Activated T-helper 1 cell treated with Interleukin-2 at 50 U/mL for 16 hours (primary cell): Measurements from ENCODE around the gene P2RY4.
A peak's percentile ranks its signal among the peaks of the same experiment; 100 is the strongest.
"Not testable (repeated sequence)": the region's sequence is repeated elsewhere in the genome, so short reads cannot be mapped to it uniquely, and the experiment has no call there.

Experiments used
- DNase-seq: peaks from one replicate; pipeline ENCODE4 v3.0.0-alpha.2; 2020; ENCODE audit warnings: low read depth

Gene P2RY4

DNA sequence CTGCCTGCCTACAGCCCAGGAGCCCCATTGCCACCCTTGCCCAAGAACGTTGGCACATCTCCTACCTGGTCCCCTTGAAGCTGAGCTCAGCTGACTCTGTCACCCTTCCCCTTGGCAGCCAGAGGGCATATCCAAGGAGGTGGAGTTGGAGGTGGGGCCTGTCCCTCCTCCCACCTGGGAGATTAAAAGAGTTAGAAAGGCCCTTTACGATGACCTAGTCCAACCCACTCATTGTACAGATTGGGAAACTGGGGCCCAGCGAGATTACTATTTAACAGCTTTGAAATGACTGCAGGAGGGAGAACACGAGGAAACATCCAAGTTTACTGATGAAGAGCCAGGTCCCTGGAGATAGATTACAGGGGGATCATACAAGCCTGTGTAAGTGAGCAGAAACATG is at the start of gene P2RY4:
Gene P2RY4 (minus strand): TSS at position 101 of the 400 bp plus-strand sequence. CDS start 580 bp downstream, outside the sequence.
- DNase-seq, result no peak

- no peak for DNase-seq
Observed at GRCh38 chrX:70301716-70302115, 41.7 kb upstream of the P2RY4 start.

- DNase-seq, result no peak
Observed at GRCh38 chrX:70293621-70294020, 33.6 kb upstream of the P2RY4 start.

- no peak for DNase-seq
Observed at GRCh38 chrX:70292788-70293187, 32.8 kb upstream of the P2RY4 start.

DNA sequence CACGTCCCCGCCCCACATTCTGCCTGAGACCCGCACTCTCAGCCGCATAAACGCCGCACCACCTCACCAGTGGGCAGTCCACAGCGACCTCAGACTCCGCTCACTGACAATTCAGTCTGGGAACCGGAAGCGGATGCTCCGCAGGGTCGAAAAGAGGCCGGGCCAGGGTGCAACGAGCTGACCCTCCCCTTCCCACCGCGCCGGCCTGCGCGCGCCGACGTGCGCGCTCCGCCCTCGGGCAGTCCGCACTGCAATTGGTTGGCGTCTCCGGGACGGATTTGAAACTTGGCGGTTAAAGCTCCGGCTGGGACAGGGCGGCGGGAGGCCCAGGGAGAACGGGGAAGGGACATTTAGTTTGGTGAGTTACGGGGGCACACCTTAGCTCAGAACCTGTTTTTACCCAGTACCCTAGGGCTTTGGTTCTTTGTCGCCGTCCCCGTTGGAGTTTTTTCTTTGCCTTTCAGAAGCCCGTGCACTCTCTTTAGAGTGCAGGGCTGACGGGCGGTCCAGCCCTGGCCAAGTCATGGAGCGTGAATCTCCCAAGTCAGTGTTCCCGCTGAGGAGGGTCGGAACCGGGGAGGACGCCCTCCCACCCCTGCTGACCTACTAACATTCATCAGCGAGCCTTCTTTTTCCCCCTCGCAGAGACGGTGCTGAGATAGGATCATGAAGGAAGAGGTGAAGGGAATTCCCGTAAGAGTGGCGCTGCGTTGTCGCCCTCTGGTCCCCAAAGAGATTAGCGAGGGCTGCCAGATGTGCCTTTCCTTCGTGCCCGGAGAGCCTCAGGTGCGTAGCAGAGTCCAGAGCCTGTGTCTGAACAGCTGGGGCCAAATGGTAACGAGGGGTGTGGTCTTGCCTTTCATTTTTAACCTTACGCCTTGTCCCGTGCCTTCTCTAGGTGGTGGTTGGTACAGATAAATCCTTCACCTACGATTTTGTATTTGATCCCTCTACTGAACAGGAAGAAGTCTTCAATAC is 30.1 kb upstream of the P2RY4 start, which contains the start of the genes KIF4A and PDZD11:
Gene KIF4A (plus strand): TSS at position 312 of the 978 bp plus-strand sequence. CDS start 355 bp downstream, at position 667.
Gene PDZD11 (minus strand): TSS at position 135 of the 978 bp plus-strand sequence. CDS start 586 bp downstream, outside the sequence.
- peak; percentile 68 for DNase-seq

DNA sequence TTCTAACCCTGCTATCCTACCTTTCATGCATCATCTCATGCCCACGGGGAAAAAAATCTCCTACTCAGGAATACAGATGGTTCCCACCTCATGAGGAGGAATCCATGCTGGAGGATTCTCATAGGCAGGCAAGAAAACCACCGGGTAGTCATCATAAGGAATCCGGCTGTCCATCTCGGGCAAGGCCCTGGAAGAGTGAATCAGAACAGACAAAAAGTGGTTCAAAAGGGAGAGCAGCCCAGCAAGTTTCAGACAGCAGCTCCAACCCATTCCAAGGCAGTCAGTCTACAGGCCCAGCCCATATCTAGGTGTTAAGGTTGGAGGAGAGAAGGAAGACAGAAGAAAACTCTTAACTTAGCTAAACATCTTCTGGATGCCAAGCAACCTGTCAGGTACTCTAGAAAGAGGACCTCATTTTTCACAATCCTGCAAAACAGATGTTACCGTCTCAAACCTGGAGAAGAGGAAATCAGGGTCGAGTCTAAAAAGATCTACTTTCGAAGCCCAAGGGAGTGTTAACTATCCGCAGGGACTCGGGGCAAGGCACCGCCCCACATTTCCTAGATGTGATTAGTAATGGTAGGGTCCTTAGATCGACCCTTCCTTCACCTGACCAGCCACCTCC is 29.3 kb upstream of the P2RY4 start:
- no peak for DNase-seq

GRCh38 chrX:70281951-70282350 is 21.9 kb upstream of the P2RY4 start, which contains the start of gene RAB41:
RAB41 (plus strand) TSS chrX:70282172; CDS start chrX:70282218, 46 bp downstream.
- no peak for DNase-seq

GRCh38 chrX:70280573-70280972 is 20.6 kb upstream of the P2RY4 start:
- DNase-seq, result no peak

DNA sequence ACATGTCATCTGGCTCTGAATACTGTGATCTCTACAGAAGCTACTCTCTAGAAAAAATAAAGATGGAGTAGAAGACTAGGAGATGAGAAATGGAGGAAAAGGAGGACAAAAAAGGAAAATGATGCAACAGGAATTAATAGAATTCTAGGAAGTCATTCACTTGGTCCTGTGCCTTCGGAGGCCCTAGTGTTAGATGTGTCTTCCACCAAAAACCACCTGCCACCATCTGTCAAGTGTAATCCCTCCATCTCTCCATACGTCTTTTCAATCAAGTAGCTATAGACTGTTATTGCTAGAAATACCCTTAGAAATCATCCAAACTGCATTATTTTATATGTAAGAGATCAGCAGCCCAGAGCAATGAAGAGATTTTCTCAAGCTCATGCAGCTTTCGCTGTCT is 19.1 kb upstream of the P2RY4 start:
- DNase-seq, result no peak

GRCh38 chrX:70274029-70274428 is 14.0 kb upstream of the P2RY4 start:
- DNase-seq, result not testable (repeated sequence)

GRCh38 chrX:70268034-70268433 is 8.0 kb upstream of the P2RY4 start, which contains the start of gene ARR3:
ARR3 (plus strand) TSS chrX:70268334; CDS start chrX:70269386, 1,052 bp downstream.
- DNase-seq, result no peak

GRCh38 chrX:70264784-70265183 is 4.8 kb upstream of the P2RY4 start:
- no peak for DNase-seq

DNA sequence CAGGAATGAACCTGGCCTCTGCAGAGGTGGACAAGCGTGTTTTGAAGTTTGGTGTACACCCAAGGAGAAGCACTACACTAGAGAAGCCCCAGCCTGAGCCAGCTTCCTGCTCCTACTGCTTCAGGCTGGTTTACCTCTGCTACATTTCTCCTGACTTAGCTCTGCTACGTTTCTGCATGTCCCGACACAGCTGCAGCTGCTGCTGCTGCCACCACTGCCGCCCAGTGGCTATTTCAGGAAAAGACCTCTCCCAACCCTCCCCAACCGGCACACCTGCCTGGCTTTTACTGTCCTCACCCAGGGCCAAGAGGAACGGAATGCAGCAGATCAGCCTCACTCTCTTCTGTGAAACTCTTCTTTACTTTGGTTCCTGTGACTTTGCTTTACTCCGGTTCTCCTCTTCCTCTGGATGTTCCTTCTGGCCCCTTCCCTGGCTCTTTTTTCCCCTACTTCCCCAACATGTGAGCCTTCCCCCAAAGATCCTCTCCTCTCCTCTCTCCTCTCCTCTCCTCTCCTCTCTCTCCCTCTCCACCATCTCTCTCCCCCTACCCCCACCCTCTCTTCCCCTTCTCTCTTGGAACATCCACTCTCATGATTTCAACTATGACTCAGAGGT is 3.1 kb upstream of the P2RY4 start:
- no peak for DNase-seq

DNA sequence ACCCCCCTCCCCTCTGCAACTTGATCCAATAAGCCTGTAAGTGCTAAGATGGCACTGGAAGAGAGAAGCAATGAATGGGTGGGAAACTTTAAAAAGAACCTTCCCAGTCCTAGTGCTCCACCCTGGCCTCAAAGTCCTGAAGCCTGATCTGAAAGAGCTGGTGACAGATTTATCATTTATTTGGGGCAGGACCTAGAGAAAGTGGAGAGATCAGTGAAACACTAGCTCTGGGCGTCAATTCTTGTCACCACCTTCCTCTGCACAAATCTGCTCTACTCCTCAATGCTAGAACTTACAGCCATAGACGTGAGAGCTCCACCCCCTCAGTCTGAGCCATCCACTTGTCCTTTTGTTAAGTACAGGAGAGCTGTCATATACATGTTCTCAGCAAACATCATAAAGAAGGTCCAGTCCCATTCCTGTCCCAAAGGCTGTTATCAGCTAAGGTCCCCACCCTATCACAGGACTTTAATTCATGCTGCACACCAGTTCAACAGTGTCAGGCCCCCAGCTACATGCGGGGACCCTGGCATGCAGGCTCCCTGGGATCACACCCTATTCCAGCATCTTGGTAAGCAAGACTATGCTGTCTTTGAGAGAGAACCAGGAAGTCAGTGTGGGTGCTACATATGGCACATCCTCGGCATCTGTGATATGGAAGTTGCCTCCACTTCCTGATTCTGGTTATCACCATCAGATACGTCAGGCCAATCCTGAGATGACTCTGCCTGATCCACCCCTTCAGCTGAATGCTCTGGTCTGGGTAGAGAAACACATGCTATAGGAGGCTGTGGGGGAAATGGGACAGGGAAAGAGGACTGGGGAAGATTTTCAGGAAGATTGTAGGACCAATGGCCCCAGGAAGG is 2.3 kb downstream of the P2RY4 start:
- DNase-seq, result no peak

DNA sequence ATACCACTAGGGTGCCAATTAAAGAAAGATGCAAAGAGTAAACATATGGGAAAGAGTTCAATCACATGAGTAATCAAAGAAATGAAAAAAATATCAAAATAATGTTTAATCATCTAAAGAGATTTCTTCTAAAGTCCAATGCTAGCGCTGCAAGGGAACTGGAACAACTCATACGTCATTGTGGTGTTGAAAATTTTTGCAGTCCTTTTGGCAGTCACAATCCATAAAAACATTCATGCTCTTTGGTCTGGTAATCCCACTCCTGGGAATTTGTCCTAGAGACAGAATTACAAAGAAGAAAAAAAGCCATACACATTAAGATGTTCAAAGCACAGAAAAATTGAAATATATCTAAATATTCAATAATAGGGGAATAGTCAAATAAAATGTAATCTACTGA is 4.6 kb downstream of the P2RY4 start:
- DNase-seq, result no peak

GRCh38 chrX:70254909-70255308 is 5.1 kb downstream of the P2RY4 start:
- no peak for DNase-seq

GRCh38 chrX:70254063-70254400 is 6.0 kb downstream of the P2RY4 start:
- DNase-seq, result no peak

- no peak for DNase-seq
Observed at GRCh38 chrX:70253377-70254062, 6.5 kb downstream of the P2RY4 start.

GRCh38 chrX:70252491-70252890 is 7.5 kb downstream of the P2RY4 start:
- no peak for DNase-seq

DNA sequence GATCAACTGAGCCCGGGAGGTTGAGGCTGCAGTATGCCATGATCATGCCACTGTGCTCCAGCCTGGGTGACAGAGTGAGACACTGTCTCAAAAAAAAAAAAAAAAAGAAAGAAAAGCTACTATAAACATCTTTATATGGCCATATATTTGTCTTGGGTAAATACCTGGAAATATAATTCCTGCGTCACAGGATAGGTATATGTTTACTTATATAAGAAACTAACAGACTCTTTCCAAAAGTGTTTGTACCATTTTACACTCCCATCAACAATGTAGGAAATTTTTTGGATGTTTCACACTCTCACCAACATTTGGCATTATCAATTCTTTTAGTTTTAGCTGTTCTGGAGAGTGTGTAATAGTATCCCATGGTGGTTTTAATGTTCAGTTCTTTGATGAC is 12.8 kb downstream of the P2RY4 start:
- DNase-seq, result no peak

DNA sequence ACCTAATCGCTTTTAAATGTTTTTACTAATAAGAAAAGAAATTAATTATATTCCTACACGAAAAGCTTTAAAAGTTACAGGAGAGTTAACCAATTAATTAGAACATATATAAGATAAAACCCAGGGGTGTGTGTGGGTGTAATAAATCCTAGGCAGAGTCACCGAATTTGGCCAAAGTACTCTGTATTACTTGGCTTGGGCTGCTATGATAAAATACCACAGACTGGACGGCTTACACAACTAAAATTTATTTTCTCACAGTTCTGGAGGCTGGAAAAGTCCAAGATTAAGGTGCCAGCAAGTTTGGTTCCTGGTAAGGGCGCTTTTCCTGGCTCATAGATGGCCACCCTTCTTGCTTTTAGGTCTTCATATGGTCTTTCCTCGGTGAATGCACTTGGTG is 15.1 kb downstream of the P2RY4 start:
- no peak for DNase-seq
